IPS-20b (cell line): ENCODE results near the gene CEACAM19.
"Not testable (repeated sequence)": the region's sequence is repeated elsewhere in the genome, so short reads cannot be mapped to it uniquely, and the experiment has no call there.

Experiments
- H3K27ac ChIP-seq: one replicate; pipeline ENCODE4 v1.5.1; 2013; ENCODE audit warnings: low read length
- H3K27me3 ChIP-seq: 2 replicates; pipeline ENCODE4 v1.6.1; 2013; ENCODE audit warnings: mild to moderate bottlenecking, low read length, inconsistent platforms; ENCODE audit not compliant: insufficient read depth
- H3K36me3 ChIP-seq: 2 replicates; pipeline ENCODE4 v1.6.1; 2013; ENCODE audit warnings: low read depth, mild to moderate bottlenecking, inconsistent platforms, low read length, moderate library complexity; ENCODE audit not compliant: insufficient read depth
- H3K4me1 ChIP-seq: 2 replicates; pipeline ENCODE4 v1.6.1; 2013; ENCODE audit warnings: mild to moderate bottlenecking, control low read depth, inconsistent platforms, low read length, moderate library complexity; ENCODE audit not compliant: insufficient read depth
- H3K4me3 ChIP-seq: 2 replicates; pipeline ENCODE4 v1.5.1; 2013; ENCODE audit warnings: mild to moderate bottlenecking, low read length, inconsistent platforms
- H3K9ac ChIP-seq: 2 replicates; pipeline ENCODE4 v1.6.1; 2013; ENCODE audit warnings: low read depth, mild to moderate bottlenecking, inconsistent platforms, low read length, moderate library complexity
- H3K9me3 ChIP-seq: 2 replicates; pipeline ENCODE4 v1.6.1; 2013; ENCODE audit warnings: mild to moderate bottlenecking, low read depth, low read length, inconsistent platforms; ENCODE audit not compliant: insufficient read depth

CEACAM19 gene

DNA sequence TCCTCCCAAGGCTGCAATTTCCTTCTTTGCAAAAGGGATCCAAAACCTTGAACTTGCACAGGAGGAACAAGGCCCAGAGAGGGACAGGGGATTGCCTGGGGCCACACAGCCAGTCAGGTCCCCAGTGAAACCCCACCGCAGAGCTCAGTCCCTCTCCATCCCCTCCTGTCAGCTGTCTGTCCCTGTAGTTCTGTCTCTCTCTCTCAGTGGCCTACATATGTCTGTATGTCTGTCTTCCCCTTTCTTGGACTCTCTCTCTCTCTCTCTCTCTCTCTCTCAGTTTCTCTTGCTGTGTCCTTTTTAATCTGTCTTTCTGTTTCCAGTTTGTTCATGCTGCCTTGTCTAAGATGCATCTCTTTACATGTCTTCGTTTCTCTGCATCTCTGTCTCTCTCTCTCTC, 11.5 kb downstream of the CEACAM19 start:
- Histone ChIP-seq H3K4me3 (no peak overlapping the region), H3K9me3 (no peaks in the 10 kb centered on the region), H3K36me3 (no peaks in the 10 kb centered on the region), H3K27me3 (no peaks in the 10 kb centered on the region), H3K4me1 (no peaks in the 10 kb centered on the region), H3K9ac (no peak overlapping the region), H3K27ac (no peak overlapping the region)

DNA sequence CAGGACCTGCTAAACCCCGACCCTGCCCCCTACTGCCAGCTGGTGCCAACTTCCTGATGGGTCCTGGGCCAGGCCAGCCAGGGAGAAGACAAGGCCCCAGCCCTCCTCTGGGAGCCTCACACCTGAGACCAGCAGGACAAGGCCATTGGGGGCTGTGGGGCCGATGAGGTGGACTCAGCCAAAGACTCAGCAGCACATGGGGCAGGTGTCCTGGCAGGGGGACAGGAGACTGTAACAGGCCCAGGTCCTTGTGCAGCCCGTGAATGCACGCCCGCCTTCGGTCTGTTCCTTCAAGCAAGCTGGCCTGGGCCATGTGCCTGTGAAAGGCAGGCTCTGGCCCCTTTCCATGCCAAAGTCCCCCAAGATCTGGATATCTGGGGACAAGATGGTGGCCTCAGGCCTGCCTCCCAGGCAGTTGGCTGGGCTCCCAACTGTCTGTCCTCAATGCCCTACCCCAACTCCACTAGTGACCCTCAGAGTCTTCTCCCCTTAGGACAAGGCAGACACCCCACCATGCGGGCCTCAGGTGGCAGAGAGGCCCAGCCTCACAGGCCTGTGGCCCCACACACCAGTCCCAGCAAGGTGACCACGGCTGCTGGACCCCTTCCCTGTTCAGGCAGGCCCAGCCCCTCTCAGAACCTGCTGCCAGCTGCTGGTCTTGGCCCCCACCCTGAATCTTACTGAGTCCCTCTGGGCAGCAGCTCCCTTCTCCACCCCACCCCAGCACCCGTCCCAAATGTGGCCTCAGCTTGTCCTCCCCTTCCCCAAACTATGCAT, 12.3 kb downstream of the CEACAM19 start:
- H3K4me1 ChIP-seq: no peaks in the 10 kb centered on the region
- H3K4me3 ChIP-seq: no peak overlapping the region
- no peaks in the 10 kb centered on the region for H3K27me3 ChIP-seq
- no peak overlapping the region for H3K9ac ChIP-seq
- no peak overlapping the region for H3K27ac ChIP-seq
- no peaks in the 10 kb centered on the region for H3K9me3 ChIP-seq
- no peaks in the 10 kb centered on the region for H3K36me3 ChIP-seq

DNA sequence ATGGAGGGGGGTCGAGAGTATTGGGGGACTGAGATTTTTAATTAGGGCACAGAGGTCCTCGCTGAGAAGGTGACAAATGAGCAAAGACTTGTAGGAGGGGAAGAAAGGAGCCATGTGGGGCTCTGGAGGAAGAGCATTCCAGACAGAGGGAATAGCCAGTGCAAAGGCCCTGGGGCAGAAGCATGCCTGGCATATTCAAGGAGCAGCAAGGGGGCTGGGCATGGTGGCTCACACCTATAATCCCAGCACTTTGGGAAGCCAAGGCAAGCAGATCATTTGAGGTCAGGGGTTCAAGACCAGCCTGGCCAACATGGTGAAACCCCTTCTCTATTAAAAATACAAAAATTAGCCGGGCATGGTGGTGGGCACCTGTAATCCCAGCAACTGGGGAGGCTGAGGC, 13.1 kb downstream of the CEACAM19 start:
- H3K27ac ChIP-seq: not testable (repeated sequence)

DNA sequence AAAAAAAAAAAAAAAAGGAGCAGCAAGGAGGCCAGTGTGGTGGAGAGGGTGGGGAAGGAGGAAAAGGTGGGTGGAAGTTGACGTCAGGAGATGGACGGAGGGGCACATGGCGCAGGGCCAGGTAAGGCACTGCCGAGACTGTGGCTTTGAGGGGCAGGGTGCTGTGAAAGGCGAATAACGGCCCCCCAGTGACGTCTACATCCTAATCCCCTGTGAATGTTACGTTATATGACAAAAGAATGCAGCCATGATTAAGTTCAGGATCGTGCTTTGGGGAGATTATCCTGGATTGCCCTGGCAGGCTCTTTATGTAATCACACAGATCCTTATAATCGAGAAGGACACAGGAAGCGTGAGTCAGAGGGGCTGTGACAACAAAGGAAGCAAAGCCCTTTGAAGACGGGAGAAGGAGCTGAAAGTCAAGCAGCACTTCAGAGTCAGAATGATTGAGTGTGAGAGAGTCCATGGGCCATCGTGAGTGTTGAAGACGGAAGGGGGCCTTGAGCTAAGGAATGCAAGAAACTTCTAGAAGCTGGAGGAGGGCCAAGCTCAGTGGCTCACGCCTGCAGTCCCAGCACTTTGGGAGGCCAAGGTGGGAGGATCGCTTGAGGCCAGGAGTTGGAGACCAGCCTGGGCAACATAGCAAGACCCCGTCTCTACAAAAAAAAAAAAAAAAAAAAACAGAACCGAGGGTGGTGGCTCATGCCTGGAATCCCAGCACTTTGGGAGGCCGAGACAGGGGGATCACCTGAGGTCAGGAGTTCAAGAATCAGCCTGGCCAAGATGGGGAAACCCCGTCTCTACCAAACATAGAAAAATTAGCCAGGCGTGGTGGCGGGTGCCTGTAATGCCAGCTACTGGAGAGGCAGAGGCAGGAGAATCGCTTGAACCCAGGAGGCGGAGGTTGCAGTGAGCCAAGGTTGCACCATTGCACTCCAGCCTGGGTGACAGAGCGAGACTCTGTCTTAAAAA, 13.9 kb downstream of the CEACAM19 start:
- Histone ChIP-seq H3K9me3 (no peaks in the 10 kb centered on the region), H3K27ac (no peak overlapping the region), H3K9ac (no peak overlapping the region), H3K27me3 (no peaks in the 10 kb centered on the region), H3K4me1 (no peaks in the 10 kb centered on the region), H3K36me3 (no peaks in the 10 kb centered on the region), H3K4me3 (no peak overlapping the region)

More for the DNA sequence above, 13.1 kb downstream of the CEACAM19 start:
- H3K9me3 ChIP-seq, H3K4me3 ChIP-seq, H3K9ac ChIP-seq, H3K36me3 ChIP-seq, H3K27me3 ChIP-seq, H3K4me1 ChIP-seq: not testable (repeated sequence)

DNA sequence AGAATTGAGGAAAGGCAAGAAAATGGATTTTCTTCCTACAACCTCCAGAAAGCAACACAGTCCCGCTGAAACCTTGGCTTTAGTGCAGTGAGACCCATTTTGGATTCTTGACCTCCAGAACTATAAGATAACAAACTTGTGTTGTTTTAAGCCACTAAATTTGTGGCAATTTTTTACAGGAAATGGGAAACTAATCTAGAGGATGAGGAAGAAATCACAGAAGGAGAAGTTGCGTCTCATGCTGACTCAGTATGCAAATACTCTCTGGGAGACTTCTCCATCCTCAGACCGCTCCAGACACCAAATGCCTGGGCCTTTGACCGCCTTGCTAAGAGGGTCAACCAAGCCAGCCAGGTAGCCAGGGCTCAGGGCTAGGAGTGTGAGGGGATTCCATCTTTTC, 14.6 kb downstream of the CEACAM19 start:
- Histone ChIP-seq H3K36me3 (no peaks in the 10 kb centered on the region), H3K27me3 (no peaks in the 10 kb centered on the region), H3K4me3 (no peak overlapping the region), H3K27ac (no peak overlapping the region), H3K9ac (no peak overlapping the region), H3K4me1 (no peaks in the 10 kb centered on the region), H3K9me3 (no peaks in the 10 kb centered on the region)

DNA sequence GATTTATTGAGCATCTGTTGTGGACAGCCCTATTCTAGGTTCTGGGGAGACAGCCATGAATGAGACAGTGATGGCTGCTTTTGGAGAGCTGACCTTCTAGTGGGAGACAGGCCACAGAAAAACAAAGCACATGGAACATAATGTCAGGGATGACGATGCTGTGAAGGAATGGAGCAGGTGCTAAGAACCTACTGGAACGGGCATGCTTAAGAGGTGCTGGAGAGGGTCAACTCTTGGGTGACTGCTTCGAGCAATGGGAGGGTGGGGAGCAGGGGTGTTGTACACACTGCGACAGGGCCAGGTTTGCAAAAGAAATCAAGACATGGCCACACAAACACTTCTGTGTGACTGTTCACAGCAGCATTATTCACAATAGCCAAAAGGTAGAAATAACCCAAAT, 15.6 kb downstream of the CEACAM19 start:
- Histone ChIP-seq H3K4me3 (no peak overlapping the region), H3K9ac (no peak overlapping the region), H3K27ac (no peak overlapping the region), H3K36me3 (no peaks in the 10 kb centered on the region), H3K9me3 (no peaks in the 10 kb centered on the region), H3K4me1 (no peaks in the 10 kb centered on the region), H3K27me3 (no peaks in the 10 kb centered on the region)

DNA sequence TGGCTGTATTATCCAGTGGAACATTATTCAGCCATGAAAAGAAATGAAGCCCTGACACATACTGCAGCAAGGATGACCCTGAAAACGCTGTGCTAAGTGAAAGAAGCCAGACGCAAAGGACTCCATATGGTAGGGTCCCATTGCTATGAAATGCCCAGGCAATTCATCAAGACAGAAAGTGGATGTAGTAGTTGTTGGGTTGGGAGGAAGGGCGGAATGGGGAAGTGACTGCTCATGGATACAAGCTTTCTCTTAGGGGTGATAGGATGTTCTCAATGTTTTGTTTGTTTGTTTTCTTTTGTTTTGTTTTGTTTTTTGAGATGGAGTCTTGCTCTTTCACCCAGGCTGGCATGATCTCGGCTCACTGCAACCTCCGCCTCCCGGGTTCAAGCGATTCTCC, 16.6 kb downstream of the CEACAM19 start:
- no peak overlapping the region for H3K9ac ChIP-seq
- no peaks in the 10 kb centered on the region for H3K4me1 ChIP-seq
- H3K27ac ChIP-seq: no peak overlapping the region
- no peaks in the 10 kb centered on the region for H3K27me3 ChIP-seq
- no peaks in the 10 kb centered on the region for H3K9me3 ChIP-seq
- no peaks in the 10 kb centered on the region for H3K36me3 ChIP-seq
- no peak overlapping the region for H3K4me3 ChIP-seq

DNA sequence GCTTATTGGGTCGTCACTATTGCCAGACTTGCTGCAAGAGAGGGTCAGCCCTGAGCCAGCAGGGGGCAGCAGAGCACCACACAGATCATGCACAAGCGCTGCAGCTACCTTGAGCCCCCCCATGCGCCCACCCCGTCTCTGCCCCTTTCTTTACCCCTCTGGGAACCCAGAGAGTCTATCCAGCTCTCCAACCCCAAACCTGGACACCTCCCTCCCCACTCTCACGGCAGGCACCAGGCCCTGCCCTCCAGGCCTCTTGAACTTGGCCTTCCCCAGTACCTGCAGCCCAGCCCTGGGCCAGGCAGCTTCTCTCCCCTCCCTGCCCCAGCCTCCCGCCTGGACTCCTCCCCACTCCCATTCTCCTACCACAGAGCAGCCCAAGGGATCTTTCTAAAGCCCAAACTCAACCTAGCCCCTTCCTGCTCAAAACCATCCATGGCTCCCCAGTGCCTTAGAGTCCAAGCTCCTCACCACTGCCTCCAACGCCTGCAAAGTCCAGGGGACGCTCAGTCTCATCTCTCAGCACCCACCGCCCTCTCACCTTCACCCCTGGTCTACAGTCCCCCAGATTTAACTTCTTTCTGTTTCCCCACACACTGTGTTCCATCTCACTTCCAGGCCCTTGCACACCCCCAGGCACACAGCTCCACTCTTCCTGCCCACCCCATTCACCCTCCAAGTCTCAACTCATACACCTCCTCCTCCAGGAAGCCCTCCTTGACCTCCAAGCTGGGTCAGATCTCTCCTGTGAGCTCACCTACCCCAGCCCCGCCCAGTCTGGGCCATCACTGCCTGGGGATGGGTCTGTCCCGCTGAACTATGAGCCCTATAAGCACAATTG, 18.2 kb downstream of the CEACAM19 start:
- H3K9me3 ChIP-seq: no peaks in the 10 kb centered on the region
- H3K9ac ChIP-seq: no peak overlapping the region
- H3K4me1 ChIP-seq: no peaks in the 10 kb centered on the region
- H3K27me3 ChIP-seq: no peaks in the 10 kb centered on the region
- H3K36me3 ChIP-seq: no peaks in the 10 kb centered on the region
- no peak overlapping the region for H3K27ac ChIP-seq
- H3K4me3 ChIP-seq: no peak overlapping the region

DNA sequence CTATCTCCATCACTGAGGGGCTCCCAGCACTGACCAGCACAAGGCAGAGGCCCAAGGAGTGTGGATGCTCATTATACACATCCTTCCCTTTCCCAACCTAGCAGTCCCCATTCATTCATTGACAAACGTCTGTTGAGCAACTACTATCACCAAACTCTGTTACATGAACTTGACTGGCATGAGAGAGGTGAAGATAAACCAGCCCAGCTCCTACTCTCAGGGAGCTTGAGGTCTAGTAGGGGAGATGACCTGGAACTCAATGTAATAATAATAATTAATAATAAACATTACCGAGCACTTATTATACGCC, 18.8 kb downstream of the CEACAM19 start:
- no peak overlapping the region for H3K27ac ChIP-seq
- no peaks in the 10 kb centered on the region for H3K4me1 ChIP-seq
- H3K36me3 ChIP-seq: no peaks in the 10 kb centered on the region
- H3K27me3 ChIP-seq: no peaks in the 10 kb centered on the region
- no peak overlapping the region for H3K4me3 ChIP-seq
- H3K9ac ChIP-seq: no peak overlapping the region
- no peaks in the 10 kb centered on the region for H3K9me3 ChIP-seq

DNA sequence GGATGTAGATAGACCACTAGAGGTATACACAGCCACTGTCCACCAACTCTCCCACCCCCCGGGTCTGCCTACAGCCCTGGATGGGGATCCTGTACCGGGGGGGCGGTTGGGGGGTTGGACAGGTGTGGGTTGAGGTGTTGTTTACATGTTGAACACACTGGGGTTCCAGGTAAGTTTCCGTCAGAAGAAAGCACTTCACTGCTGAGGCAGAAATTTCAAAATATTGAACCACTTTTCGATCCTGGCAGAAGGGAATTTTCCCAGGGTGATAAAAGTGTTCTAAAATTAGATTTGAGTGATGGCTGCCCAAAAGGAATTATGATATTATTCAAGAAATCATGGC, 21.1 kb downstream of the CEACAM19 start:
- Histone ChIP-seq H3K4me1 (peaks cover 3% of the 10 kb centered on the region; the same call in 1 of the 2 replicates), H3K4me3 (no peak overlapping the region), H3K36me3 (no peaks in the 10 kb centered on the region), H3K27me3 (no peaks in the 10 kb centered on the region), H3K9ac (no peak overlapping the region), H3K9me3 (no peaks in the 10 kb centered on the region), H3K27ac (no peak overlapping the region)

DNA sequence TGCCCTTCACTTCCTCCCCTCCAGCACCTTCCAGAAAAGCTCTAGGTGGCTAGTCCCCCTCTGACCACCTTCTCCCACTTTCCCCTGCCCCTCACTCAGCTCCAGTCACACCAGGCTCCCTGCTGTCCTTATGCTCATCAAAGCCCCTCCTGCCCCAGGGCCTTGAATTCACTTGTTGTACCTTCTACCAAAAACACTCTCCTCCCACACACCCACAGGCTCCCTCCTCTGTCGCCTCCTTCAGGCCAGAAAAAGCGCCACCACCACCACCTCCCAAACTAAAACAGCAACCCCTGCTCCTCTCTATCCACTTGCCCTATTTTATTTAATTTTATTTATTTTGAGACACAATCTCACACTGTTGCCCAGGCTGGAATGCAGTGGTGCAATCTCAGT, 22.9 kb downstream of the CEACAM19 start:
- Histone ChIP-seq H3K9ac (no peak overlapping the region), H3K27ac (no peak overlapping the region)

More for the DNA sequence above, 22.9 kb downstream of the CEACAM19 start:
- H3K4me3 ChIP-seq: no peak overlapping the region
- H3K9me3 ChIP-seq: no peaks in the 10 kb centered on the region
- H3K27me3 ChIP-seq: no peaks in the 10 kb centered on the region
- no peaks in the 10 kb centered on the region for H3K36me3 ChIP-seq
- H3K4me1 ChIP-seq: peaks cover 3% of the 10 kb centered on the region; the same call in 1 of the 2 replicates
